Left forelimb (tissue), 1 donor: ENCODE data around the gene EPHA6.
A peak's percentile ranks its signal among the peaks of the same experiment; 100 is the strongest.

Experiments used
- DNase-seq: peaks from one replicate; pipeline ENCODE4 v3.0.0-alpha.2; 2018; ENCODE audit warnings: low spot score

The EPHA6 gene

DNA sequence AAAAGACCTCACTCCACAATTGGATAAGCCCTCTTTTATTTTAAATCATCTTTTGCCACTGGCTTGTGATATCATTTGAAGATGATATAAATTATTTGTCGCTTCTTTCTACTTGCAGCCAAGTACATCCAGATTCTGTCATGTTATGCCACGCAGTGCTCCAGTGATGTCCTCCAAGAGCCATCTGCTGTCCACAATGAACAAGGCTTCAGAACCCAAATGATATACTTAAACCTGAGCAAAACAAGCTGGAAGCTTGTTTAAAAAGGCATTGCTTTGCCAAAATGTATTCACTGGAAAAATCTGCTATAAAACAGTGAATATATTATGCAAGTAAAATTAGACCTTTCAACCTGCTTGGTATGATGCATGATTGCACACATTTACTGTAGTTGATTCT, 891.4 kb downstream of the EPHA6 start:
- no peak for DNase-seq

DNA sequence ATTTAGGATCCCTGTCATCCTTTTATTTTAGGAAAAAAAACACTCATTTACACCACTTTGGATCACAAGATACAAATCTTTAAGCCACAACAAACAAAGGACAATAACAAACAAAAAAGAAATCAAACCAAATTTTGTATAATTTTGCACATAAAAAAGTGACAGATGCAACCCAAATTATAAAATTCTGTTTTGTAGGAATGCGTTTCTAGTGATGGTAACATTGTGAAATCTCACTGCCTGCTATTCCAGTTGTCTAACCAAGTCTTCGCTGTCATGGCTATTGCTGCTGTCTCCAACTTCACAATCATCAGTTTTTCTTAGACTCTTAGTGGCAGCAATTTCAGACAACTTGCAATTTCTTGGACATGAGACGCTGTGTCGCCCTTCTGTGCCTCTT, 891.8 kb downstream of the EPHA6 start:
- no peak for DNase-seq

GRCh38 chr3:97711654-97712053, 897.3 kb downstream of the EPHA6 start:
- no peak for DNase-seq

DNA sequence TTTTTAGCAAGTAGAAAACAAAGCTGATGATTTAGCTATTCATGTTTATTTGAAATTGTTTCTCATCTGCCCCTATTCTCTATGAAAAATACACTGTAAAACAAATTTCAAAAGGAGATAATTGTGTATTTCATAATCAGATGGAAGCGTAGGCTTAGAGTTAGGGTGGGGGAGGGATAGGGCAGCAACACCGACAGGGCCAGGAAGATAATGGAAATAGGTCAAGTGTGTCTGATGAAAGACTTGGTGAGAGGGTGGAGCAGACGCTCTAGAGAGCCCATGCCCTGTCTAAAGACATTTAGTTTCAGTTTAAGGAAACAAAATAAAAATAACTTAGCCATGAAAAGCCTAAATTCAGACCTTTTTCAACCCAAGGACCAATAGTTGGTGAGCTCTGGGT, 898.5 kb downstream of the EPHA6 start:
- DNase-seq: no peak

DNA sequence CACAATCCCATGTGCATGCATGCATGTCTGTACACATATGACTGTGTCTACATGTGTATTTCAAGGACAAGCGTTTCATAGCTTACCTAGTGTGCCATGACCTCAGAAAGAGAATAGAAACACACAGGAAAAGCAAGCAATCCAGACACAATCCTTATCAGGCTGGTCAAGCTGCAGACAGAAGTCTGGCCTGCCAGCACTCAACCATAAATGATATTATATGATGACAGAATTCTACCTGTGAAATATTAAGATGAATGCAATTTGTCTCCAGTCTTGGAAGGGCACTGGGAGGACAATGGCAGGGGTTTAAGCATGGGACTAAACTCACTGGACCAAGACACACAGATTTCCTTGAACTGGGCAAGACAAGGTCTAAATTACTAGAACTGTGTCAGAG, 899.2 kb downstream of the EPHA6 start:
- DNase-seq: no peak

DNA sequence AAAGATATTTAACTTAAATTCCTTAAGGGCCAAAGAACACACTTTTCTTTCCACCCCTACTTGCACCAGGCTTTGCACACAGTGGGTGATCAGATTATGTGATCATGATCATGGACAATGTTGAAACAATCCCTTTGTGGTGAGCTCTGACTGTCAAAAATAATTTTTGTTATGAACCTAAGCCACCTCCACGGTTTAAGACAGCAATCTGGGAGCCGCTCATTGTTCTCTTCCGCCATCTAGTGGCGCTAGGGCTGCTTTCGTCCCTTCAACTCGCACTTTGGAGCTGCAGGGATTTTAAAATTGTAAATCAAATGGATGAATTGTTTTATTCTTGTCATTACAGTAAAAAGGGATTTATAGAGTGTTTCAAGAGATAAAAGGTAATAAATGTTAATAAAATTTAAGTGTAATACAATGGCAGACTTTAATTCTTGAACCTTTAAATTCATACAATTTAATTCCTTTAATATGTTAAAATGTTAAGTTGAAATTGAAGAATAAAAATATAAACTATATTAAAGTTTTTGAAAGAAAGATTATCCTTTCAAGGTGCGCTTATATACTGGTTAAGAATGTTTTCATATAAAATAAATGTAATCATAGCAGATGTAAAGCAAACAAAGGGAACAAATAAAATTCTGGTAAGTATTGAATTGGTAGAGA, 904.9 kb downstream of the EPHA6 start:
- DNase-seq: peak; percentile 67

DNA sequence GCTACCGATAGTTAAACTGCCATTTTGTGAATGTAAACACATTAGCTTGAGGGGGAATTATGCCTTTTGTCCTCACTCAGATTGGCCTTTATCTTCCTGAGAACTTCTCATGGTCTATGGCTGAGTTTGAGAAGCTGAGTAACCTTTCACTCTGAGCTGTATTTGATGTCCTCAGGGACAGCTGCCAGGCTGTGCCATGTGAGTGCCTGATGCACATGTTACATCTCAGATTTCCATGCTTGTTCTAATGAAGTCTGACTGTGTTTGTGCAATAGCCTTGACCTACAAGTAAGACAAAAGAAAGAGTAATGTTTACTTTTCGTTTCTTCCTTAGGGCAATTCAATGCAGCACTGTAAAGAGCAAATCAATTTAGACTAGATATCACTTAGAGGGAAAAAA, 906.0 kb downstream of the EPHA6 start:
- DNase-seq: no peak

DNA sequence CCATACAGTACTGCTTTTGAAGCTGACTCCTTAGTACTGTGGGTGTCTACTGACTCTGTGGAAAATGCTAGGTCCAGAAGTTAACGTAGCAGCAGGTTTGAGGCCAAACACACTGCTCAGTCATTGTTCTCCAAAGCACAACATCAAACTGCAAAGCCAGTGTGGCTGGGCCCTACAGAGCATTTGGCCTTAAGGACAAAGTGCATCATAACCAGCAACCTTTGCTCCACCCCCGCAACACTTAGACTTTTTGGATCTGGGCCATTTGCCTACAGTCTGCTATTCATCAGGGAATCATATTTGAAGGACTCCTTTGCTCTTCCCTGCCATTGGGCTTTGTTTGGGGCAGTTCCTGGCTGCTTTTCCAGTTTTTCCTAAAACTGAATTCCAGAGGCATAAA, 907.1 kb downstream of the EPHA6 start:
- DNase-seq: no peak

- no peak for DNase-seq
Observed at GRCh38 chr3:97736928-97737327, 922.5 kb downstream of the EPHA6 start.

GRCh38 chr3:97738761-97739160, 924.4 kb downstream of the EPHA6 start:
- DNase-seq: no peak

DNA sequence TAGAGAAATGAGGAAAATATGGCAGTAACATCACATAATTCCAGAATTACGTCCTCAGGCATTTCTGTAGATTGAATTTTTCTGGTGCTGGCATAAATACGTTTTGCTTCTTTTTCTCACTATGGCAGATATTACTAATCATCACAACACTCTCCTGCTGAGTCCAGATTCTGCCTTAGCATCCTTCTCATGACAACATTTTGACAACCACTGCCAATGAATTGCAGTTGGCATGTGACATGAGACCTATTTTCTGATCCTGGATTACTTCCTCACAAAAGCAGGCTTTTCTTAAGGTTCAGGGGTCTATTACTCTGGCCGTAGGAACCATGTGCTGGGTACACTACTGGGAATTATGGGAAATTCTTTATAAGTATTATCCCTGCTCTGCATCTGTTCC, 927.6 kb downstream of the EPHA6 start:
- no peak for DNase-seq

GRCh38 chr3:97744289-97744688, 929.9 kb downstream of the EPHA6 start:
- no peak for DNase-seq

DNA sequence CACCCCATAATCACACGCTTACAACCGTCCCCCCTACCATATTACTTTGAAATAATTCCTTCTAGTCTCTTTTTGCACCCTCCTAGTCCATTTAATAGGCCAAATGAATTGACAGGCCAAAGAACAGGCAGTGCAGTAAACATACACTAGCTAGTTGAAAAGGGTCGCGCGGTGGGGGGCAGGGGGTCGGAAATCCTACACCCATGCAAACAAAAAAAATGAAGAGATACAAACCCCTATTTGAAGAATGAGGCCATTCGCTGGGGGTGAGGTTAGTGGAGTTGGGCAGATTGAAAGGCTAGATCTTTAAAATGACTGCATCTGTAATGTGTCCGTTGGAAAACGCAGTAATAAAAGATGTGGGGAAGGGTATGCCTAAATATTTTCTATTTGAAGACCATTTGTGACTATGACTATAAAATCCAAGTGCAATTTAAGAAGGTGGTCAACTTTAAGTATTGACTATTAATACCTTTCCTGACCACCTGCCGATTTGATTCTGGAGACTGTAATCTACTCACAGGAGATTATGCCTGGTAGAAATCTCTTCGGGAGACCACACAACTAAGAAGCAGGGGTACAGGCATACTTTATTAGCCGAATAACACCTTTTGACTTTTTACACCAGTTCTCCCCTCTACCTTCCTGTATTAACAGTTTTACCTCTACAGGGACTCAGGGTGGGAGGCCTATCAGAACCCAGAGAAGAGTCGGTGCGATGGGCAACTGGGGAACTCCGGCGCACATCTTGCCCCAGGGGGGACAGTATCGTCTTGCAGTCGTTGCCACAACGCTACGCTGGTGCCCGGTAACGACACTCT, 949.4 kb downstream of the EPHA6 start:
- DNase-seq: no peak

- peak; percentile 93 for DNase-seq
Observed at GRCh38 chr3:97764407-97765238, 950.2 kb downstream of the EPHA6 start, which contains the start of gene ARL6. Gene ARL6, plus strand, starts transcription at chr3:97764758. Its CDS starts 3,350 bp downstream, at chr3:97768108.

DNA sequence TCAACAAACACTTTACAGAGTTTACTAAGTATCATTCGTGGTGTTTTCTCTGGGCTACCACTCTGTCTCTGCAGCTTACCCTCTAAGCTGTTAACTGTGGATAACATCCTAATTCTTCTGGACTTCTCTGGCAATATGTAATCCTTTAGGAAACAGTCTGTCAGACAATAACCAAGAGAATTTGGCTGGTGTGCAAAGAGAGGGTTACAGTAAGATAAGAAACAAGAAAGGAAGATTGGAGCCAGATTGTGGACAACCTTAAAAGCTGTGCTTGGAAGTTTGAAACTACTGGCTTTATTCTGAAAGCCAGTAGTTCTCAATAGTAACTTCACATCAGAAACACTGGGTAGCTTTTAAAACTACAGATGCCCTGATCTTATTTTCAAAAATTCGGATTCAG, 950.9 kb downstream of the EPHA6 start:
- no peak for DNase-seq

DNA sequence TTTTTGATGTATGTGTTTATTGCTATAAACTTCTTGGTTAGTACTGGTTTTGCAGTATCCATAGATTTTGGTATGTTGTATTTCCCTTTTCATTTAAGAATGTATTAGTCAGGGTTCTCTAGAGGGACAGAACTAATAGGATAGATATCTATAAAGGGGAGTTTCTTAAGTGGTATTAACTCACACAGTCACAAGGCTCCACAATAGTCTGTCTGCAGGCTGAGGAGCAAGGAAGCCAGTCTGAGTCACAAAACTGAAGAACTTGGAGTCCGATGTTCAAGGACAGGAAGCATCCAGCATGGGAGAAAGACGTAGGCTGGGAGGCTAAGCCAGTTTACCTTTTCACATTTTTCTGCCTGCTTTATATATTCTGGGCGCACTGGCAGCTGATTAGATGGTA, 958.5 kb downstream of the EPHA6 start:
- DNase-seq: no peak

DNA sequence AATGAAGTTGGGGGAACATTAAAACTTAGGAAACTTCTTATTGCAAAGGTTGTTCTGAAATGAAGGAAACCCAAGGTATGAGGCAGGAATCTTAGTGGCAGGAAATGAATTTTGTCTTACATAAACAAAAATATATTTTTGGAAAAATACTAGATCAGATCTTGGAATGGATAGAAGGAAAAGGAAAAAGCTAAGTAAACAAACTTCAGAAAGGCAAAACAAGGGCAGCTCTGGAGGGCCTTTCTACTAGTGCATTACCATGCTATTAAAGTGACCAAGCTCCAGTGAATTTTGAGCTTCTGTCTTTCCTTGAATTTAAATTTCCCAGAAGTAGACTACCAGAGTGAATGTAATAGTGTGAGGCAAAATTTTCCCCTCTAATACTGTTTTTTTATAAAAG, 963.8 kb downstream of the EPHA6 start:
- DNase-seq: no peak

DNA sequence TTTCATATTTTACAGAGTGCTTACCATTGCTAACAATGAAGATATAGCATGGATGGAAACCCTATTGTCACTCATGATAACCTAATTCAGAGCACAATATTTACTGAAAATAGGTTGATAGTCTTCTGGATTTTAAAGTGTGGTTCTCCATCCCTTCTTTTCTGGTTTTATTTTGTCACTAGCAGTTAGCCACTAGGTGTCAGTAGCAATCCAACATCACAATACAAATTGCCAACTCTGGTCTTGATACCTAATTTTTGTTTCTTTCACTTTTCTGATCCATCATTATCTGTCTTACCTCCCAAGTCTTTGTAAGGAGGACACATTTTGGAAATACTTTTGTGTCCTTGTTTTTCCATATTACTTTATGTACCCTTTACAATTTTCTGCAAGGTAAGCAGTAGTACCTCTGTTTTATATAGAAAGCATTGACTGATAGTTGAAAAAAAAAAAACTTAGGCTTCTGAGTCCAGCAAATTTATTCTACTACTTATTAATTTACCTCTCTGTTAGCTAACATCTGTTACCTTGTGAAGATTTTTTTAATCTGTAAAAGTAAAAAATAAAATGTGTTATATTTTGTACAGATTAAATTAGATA, 979.1 kb downstream of the EPHA6 start:
- DNase-seq: no peak

- no peak for DNase-seq
Observed at GRCh38 chr3:97795951-97796350, 981.6 kb downstream of the EPHA6 start.
